HPDE6-E6E7 (cell line): ENCODE data around the gene FAM186B.
A peak's percentile ranks its signal among the peaks of the same experiment; 100 is the strongest.

Experiments used
- DNase-seq: peaks from one replicate; pipeline ENCODE4 v3.0.0; 2011; ENCODE audit warnings: missing footprints; ENCODE audit errors: extremely low spot score

The FAM186B gene

DNA sequence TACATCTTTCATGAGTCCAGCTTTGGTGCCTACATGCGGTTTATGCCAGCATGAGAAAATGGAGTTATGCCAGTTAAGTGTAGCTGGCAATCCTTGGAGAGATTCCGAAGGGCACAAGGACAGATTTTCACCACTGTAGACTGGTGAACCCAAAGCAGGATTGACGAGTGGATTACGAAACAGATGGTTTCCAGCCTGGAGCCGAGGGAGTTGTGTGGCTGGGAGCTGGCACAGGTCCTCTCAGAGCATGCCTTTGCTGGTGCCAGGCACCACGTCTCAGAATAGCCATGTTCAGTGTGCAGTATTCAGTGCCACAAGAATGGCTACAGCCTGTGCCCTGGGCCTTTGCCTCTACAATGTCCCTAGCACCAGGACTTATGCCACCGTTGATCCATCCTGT, 53.4 kb downstream of the FAM186B start:
- DNase-seq, result no peak

DNA sequence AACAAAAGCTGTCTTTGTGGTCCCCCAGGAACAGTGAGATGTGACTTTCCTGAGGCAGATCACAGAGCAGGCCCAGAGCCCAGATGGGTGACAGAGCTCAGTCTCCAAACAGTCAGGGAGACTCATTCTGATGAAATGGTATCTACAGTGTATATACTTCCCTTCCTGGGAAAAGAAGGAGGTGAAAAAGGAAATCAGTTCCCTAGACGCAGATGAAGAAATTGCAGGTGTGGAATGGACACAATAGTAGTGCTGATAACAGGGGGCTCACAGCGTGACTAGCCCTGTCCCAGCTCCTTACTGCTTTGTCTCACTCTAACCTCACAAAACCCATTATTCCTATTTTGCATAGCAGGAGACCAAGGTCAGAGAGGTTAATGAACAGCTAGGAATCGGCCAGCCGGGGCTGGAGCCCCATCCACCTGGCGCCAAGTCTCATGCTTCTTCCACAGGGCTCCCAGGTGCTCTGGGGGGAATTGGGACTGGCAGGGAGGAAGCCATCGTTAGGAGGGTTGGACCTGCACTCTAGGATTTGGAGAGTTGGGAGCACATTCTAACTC, 54.7 kb downstream of the FAM186B start:
- no peak for DNase-seq

DNA sequence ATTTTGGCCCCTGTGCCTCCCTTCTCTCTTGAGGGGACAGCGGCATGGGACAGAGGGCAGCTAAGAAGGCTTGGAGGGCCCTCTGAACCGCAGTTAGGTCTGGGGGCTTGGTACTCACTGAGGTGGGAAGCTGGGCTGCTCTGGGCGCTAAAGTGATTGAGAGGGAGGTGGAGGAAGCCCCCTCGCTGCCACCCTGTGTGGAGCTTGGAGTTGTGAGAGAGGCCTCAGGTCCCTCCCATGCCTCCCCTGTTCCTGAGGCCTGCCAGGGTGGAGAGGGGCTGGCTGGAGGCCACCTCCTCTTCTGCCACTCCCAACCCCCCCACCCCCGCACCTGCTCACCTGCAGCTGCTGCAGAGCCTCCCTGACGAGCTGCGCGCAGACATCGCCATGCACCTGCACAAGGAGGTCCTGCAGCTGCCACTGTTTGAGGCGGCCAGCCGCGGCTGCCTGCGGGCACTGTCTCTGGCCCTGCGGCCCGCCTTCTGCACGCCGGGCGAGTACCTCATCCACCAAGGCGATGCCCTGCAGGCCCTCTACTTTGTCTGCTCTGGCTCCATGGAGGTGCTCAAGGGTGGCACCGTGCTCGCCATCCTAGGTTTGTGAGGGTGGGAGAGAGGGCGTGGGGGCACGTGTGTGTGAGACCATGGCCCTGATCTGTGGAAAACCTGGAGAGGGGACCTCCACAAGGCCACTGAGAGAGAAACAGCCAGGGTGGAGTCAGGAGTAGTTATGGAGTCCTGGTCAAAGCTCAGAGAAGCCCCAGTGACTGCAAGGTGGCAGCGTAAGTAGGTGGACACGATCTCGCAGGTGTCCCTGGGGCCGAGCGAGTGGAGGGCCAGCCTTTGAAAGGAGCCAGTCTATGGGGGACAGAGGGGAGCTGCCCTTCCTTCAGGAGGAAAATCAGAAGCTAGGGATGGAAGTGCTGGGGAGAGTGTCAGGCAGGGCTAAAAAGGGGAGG, 55.4 kb downstream of the FAM186B start:
- no peak for DNase-seq

DNA sequence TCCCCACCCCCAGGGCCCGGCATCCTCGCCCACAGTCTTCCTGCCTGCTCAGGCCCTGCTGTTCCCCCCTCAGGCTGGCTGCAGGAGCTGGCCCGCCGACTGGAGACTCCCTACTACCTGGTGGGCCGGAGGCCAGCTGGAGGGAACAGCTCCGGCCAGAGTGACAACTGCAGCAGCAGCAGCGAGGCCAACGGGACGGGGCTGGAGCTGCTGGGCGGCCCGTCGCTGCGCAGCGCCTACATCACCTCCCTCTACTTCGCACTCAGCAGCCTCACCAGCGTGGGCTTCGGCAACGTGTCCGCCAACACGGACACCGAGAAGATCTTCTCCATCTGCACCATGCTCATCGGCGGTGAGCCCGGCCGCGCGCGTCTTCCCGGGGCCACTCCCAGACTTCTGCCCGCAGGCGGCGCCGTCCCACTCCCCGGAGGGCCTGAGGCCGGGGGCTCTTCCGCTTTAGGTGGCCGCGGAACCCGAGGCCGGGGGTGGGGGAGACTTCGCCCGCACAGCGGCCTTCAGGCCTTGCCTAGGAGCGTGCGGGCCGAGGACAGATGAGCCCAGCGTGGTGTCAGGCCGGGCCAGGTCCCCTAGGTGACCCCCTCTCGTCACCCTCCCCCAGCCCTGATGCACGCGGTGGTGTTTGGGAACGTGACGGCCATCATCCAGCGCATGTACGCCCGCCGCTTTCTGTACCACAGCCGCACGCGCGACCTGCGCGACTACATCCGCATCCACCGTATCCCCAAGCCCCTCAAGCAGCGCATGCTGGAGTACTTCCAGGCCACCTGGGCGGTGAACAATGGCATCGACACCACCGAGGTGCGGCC, 56.4 kb downstream of the FAM186B start:
- no peak for DNase-seq

DNA sequence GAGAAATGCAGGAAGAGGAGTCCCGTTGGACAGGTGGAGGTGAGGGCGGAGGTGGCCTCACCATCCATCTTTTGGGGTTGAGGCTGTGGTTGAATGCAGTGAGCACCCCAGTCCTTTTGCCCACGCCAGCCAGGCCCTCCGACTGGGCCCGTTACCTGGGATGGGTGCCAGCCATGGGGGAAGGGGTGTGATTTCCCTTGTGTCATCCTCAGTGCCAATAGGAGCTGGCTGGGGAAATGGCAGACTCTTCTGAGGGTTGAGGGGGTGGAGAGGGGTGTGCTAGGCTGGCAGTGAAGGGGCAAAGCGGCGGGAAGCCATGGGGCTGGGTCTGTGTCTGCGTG, 57.0 kb downstream of the FAM186B start:
- no peak for DNase-seq

DNA sequence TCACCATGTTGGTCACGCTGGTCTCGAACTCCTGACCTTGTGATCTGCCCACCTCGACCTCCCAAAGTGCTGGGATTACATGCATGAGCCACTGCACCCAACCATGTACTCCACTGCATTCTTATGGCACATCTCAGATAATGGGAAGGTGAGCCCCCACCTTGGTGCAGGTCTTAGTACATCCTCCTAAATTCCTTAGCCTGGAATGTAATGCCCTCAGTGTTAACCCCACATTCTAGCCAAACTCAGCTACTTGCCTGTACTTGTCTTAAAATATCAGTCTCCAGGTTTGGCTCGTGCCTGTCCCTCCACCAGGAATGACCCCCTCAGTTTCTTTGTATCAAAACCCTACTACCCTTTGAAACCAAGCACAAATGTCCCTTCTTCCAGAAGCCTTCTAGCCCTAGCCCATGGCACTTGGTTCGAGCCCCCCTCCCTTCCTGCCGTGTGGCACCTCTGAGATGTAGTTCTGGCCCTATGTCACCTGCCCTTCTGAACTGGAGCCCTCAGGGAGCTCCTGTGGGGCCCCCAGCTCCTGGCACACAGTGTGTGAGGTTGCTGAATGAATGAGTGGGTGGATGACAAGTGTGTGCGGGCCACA, 58.2 kb downstream of the FAM186B start:
- no peak for DNase-seq

DNA sequence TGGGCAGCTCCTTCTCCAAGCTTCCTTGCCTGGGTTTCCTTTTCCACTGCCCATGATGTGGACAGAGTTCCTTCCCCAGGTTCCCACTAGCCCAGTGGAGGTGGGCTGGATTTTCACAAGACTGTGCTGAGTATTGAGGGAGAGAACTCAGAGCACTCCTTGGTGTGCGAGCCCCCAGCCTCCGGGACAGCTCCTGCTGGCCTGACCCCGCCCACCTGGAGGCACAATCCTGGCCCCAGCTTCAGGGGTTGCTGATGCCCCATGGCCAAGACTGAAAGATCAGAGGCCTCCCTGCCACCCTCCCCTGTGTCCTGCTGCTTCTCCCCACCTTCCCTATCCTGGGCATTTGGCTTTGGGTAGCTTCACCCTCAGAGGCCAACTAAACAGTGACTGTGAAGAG, 59.0 kb downstream of the FAM186B start:
- DNase-seq, result no peak

DNA sequence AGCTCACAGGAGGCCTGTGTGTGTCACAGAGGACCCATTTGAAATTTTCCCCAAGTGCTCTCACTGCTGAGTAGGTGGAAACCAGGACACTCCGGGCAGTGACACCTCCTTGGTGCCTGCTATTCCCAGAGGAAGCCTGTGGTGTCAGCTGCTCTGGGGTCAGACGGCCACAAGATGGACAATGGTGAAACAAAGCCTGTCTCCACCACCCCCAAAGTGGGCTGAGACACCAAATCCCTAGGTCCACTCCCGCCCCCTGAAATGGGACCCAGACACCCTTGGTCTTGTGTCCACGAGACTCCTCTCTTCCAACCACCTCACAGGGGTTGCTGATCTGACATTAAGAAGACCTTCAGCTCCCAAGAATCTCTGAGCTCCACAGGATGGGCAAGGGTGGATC, 59.6 kb downstream of the FAM186B start:
- no peak for DNase-seq

DNA sequence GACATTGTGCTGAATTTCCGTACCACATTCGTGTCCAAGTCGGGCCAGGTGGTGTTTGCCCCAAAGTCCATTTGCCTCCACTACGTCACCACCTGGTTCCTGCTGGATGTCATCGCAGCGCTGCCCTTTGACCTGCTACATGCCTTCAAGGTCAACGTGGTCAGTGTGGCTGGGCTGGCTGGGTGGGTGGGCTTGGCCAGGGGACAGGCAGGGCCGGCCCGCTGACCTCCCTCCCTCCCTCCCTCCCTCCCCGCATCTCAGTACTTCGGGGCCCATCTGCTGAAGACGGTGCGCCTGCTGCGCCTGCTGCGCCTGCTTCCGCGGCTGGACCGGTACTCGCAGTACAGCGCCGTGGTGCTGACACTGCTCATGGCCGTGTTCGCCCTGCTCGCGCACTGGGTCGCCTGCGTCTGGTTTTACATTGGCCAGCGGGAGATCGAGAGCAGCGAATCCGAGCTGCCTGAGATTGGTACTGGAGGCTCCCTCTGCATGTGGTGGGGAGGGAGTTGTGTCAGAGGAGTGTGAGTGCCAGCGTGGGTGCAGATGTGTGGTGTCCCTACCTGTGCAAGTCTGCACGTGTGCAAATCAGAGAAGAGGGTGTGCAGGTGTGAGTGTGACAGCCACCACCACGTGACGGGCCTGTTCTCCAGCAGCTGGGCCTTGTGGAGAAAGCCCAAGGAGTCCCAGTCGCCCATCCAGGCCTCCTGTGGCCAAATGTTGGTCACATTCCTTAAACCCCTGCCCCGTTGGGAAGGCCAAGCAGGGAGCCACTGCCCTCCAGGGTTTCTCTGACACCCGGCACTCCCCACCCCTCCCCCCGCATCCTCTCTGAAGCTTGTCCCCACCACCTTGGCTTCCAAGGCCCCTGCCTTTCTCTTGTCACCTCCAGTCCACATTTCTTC, 61.3 kb downstream of the FAM186B start:
- DNase-seq, result no peak

DNA sequence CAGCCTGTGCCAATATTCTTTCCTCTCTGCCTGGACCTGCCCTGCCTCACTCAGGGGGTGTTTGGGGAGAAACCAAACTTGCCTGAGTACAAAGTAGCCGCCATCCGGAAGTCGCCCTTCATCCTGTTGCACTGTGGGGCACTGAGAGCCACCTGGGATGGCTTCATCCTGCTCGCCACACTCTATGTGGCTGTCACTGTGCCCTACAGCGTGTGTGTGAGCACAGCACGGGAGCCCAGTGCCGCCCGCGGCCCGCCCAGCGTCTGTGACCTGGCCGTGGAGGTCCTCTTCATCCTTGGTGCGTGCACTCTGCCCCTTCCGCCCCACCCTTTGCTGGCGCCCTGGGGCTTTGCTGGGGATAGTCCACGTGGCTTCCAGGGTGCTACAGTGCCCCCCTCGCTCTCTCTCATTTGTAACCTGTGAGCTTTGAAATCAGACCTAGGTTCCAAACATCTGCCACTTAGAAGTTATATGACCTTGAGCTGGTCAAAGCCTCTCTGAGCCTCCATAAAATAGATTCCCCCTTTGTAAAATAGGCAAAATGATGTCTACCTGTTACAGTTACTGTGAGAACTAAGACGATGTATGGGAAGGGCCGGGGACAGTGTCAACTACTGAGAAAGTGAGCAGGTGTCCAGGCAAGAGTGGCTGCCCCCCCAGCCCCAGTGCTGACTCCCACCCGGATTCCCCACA, 62.1 kb downstream of the FAM186B start:
- no peak for DNase-seq

DNA sequence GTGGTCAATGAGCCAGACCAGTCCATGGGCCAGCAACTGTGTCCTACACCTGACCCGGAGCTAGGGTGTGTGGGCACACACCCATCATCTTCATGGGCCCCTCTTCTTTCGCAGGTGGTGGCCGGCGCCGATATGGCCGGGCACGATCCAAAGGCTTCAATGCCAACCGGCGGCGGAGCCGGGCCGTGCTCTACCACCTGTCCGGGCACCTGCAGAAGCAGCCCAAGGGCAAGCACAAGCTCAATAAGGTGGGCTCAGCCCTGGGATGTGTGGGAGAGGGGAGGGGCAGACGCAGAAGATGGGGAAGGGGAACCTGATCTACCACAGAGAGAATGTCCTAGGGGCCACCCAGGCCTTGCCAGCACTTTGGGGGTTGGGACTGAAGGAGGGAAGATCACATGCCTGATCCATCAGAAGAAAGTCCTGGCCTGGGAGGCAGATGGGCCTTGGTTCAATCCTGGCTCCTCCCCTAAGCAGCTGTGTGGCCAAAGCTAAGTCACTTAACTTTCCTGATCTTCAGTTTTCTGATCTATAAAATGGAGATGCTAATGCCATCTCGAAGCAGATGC, 62.8 kb downstream of the FAM186B start:
- DNase-seq, result no peak

DNA sequence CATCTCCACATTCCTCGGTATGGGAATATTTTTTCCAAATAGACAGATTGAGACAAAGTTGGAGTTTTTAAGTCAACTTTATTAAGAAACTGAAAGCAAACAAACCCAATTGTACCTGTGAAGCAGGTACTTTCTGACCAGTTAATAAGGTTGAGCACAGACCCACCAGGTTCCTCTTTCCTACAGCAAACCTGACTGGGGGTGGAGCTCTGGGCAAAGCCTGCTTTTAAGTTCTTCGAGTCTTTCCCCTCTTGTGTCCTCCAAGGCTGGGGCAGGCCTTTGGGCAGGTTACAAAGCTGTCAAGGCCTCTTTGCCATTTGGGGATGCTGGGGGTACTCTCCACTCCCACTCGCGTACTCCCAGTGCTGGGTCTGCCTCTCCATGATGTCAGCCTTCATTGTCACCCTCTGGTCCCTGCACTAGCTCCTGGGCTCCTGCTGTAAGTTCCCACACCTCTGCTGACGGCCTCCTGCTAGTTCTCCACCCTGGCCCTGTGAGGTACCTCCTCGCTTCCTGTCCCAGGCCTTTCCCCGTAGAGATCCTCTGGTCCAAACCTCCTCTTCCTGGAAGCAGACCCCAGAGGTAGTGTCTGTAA, 63.4 kb downstream of the FAM186B start:
- DNase-seq, result no peak

DNA sequence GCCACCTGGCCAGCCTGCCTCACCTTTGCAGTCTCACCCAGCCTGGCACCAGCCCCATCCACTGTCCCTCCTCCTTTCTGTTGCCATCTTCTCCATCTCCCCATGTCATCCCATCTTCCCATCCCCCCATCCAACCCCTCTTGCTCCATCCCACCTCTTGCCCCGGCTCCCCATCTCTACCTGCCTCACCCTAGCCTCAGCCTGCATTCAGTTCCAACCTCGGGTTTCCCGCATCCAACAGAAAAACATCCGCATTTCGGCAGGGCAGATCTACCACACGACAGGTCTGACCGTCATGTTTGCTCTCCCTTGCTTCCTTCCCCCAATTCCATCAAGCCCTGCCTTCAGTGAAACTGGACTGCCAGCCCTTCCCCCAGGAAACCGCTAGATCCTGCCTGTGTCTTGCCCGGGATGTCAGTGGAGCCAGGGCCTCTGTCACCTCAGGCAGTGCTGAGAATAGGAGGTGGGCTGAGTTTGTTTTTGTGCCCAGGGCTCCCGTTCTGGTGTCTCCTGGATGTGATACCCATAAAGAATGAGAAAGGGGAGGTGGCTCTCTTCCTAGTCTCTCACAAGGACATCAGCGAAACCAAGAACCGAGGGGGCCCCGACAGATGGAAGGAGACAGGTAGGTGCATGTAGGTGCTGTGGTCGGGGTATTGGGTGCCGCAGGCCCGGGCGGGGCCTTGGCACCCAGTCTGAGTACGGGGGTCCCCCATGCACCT, 64.1 kb downstream of the FAM186B start:
- no peak for DNase-seq

DNA sequence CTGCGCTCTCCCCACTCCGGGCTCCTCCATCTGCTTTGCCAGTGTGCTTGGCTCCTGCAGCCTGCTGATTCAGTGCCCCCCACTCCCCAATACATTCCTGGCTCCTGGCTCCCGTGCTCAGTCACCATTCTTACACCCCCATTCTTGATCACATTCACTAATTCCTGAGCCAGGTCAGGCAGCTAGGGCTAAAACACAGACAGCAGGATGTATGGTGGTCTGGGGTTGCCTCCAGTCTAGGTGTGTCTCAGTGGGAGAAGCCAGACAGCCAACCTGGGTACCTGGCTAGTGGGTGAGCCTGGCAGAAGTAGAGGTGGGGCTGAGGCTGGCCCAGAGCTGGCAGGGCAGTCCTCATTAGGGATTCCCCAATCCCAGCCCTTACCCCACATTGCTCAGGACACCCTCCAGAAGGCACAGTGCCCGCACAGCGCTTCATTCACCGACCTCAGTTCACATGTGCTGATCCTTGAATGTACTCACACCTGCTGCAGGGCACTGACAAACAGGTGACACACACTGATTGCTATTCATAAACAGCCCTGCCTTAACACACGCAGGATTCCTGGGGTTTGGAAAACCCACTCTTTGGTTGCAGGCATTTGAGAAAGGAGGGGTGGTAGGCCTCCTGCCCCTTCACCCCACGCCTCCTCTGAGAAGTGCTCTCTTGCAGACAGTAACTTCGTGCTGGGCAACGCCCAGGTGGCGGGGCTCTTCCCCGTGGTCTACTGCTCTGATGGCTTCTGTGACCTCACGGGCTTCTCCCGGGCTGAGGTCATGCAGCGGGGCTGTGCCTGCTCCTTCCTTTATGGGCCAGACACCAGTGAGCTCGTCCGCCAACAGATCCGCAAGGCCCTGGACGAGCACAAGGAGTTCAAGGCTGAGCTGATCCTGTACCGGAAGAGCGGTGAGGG, 65.0 kb downstream of the FAM186B start:
- peak; percentile 75 for DNase-seq

DNA sequence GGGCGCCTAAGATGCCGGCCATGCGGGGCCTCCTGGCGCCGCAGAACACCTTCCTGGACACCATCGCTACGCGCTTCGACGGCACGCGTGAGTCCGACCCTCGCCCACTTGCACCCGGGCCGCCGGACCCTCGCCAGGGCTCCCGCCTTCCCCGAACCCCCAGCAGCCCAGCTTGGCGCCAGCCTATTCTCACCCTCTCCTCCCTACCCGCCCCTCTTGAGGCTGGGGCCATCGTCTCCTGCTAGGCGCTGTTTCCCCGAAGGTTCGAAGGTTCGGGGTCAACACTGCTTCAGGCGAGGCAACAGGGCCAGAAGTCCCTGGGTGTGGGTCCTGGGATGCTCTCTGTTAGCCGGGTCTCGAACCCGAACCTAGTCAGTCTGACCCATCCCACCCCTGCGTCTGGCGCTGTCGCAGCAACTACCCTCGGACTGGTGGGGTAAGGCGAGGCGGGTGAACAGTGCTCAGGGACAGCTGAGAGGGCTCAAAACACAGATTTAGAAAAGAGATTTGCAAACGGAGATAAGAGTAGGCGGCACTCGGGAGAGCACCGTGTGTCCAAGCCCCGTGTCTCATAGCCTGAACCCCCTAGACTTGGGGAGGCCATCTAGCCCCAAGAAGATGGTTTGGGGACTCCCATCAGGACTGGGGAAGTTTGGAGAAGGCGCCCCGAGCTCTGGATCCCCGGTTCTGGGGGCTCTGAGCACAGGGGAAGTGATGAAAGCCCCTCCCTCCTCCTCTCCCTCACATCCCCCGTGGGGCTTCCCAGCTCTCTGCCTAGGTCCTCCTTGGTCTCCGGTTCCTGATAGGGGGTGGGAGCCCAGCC, 65.8 kb downstream of the FAM186B start:
- no peak for DNase-seq

DNA sequence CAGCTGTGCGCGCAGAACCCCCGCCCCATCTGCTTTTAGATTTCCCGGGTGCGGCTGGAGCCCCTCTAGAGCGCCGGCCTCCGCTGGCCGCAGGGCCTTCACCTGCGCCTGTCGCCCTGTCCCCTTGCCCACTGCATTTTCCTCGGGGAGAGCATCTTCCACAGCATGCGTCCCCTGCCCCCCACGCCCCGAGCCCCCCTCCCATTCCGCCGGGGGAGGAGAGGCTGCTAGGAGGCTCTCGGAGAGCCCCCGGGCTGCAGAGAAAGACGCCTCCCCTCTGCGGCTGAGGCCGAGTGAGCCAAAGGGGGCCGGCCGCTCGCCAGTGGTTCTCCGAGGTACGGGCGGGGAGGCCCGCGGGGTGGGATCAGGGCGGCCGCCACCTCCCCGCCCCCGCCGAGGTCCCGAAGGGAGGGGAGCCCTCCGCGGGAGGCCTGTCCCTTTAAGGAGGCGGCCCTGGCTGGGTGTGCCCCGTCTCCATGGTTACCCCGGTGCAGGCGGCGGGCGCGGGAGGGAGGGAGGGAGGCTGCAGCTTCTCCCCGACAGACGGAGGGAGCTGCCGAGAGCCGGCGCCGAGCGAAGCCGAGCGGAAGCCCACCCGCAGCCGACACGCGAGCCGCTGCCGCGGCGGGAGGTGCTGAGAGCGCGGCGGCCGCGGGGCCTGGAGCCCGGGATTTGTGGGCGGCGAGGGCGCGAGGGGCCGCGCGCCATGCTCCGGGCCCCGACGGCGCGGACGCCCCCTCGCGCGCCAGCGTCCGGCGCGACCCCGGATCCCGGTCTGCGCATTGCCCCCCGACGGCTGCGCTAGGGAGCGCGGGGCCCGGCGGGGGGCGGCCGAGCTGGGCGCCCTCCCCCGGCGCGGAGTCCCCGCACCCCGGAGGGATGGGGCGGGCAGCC, 66.7 kb downstream of the FAM186B start, which contains the start of gene KCNH3:
Gene KCNH3, plus strand, starts transcription at position 521 of the 894 bp plus-strand sequence. CDS start 387 bp downstream, outside the sequence.
- peak; percentile 67 for DNase-seq
